ENCODE results near the gene DHX15. TPM values are rescaled to one million over a fixed set of nuclear protein-coding genes. Genes with fewer than 3 reads are reported as not detected.
A peak's percentile ranks its signal among the peaks of the same experiment; 100 is the strongest.

Gene DHX15
- total RNA-seq (2014; rRNA removed; shearing (Covaris generic)): 120 and 198 TPM in 2 replicates

GRCh38 chr4:24584211-24584850 is at the start of gene DHX15:
TSS of gene DHX15 (minus strand) at chr4:24584554. CDS start at chr4:24584393, 161 bp downstream.
- DNase-seq (ENCODE audit: low read depth): peak; percentile 95

- no peak for DNase-seq (ENCODE audit: low read depth)
Observed at GRCh38 chr4:24632011-24632410, 47.7 kb upstream of the DHX15 start.

GRCh38 chr4:24630937-24631336 is 46.6 kb upstream of the DHX15 start:
- peak; percentile 20 for DNase-seq (ENCODE audit: low read depth)

GRCh38 chr4:24625091-24625490 is 40.7 kb upstream of the DHX15 start:
- no peak for DNase-seq (ENCODE audit: low read depth)

- DNase-seq (ENCODE audit: low read depth): no peak
Observed at GRCh38 chr4:24624381-24624780, 40.0 kb upstream of the DHX15 start.

GRCh38 chr4:24622146-24622834 is 37.9 kb upstream of the DHX15 start:
- no peak for DNase-seq (ENCODE audit: low read depth)

- DNase-seq (ENCODE audit: low read depth): no peak
Observed at GRCh38 chr4:24615977-24616376, 31.6 kb upstream of the DHX15 start.

- no peak for DNase-seq (ENCODE audit: low read depth)
Observed at GRCh38 chr4:24614881-24615280, 30.5 kb upstream of the DHX15 start.

GRCh38 chr4:24613502-24613901 is 29.1 kb upstream of the DHX15 start:
- no peak for DNase-seq (ENCODE audit: low read depth)

GRCh38 chr4:24611575-24611974 is 27.2 kb upstream of the DHX15 start:
- DNase-seq (ENCODE audit: low read depth): no peak

GRCh38 chr4:24607334-24607733 is 23.0 kb upstream of the DHX15 start:
- no peak for DNase-seq (ENCODE audit: low read depth)

- DNase-seq (ENCODE audit: low read depth): no peak
Observed at GRCh38 chr4:24605216-24605615, 20.9 kb upstream of the DHX15 start.

GRCh38 chr4:24604558-24605214 is 20.3 kb upstream of the DHX15 start:
- no peak for DNase-seq (ENCODE audit: low read depth)

- no peak for DNase-seq (ENCODE audit: low read depth)
Observed at GRCh38 chr4:24603343-24603742, 19.0 kb upstream of the DHX15 start.

- no peak for DNase-seq (ENCODE audit: low read depth)
Observed at GRCh38 chr4:24601121-24601520, 16.8 kb upstream of the DHX15 start.

- DNase-seq (ENCODE audit: low read depth): no peak
Observed at GRCh38 chr4:24599275-24599674, 14.9 kb upstream of the DHX15 start.

- DNase-seq (ENCODE audit: low read depth): peak; percentile 6
Observed at GRCh38 chr4:24598025-24598424, 13.7 kb upstream of the DHX15 start.

- peak; percentile 16 for DNase-seq (ENCODE audit: low read depth)
Observed at GRCh38 chr4:24595659-24596058, 11.3 kb upstream of the DHX15 start.

GRCh38 chr4:24594887-24595286 is 10.5 kb upstream of the DHX15 start:
- DNase-seq (ENCODE audit: low read depth): peak; percentile 46

- DNase-seq (ENCODE audit: low read depth): no peak
Observed at GRCh38 chr4:24589448-24589847, 5.1 kb upstream of the DHX15 start.

GRCh38 chr4:24588216-24588954 is 4.0 kb upstream of the DHX15 start:
- no peak for DNase-seq (ENCODE audit: low read depth)
